ENCODE measurements around the gene NES.

Gene NES

DNA sequence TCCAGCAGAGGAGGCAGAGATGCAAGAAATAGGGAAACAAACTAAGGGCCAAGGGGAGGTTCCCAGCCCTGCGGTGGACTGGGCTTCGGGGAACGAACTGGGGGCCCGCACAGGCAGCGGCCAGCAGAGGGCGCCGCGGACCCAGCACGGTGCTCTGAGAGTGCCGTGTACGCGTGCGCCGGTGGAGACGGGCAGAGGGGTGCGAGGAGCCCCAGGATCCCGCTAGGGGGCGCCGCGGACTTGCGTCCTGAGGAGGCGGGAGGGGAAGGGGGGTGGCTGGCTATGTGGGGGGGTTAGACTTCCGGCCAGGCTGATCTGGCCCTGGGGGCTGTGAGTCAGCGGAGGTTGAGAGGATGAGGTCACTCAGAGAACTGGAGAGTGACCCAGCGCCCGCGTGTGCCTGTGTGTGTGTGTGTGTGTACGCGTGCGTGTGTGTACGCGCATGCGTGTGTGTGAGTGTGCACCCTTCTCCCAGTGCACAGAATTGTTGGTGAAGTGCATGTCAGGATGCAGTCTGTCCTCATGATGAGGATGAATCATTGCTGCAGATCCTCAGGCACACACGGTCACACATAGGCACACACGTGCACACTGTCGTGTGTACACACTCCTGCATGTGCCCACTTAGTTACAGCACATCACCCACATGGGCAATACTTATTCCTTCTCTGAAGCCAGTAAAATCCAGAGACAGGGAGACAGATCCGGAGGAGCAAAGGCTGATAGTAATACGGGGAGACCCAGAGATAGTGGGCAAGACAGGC lies 17.0 kb downstream of the NES start (continued):
- peak; percentile 60 for TF ChIP-seq ZSCAN30 (tag by site-specific recombination; IDR thresholded peaks at IDR 0.05)
- 0 out of 2 replicates have a peak, but pooled peaks have one; percentile 33 for TF ChIP-seq MYNN (tag by site-specific recombination; IDR thresholded peaks at IDR 0.05; ENCODE audit: borderline replicate concordance)
- TF ChIP-seq, protein P1, sequence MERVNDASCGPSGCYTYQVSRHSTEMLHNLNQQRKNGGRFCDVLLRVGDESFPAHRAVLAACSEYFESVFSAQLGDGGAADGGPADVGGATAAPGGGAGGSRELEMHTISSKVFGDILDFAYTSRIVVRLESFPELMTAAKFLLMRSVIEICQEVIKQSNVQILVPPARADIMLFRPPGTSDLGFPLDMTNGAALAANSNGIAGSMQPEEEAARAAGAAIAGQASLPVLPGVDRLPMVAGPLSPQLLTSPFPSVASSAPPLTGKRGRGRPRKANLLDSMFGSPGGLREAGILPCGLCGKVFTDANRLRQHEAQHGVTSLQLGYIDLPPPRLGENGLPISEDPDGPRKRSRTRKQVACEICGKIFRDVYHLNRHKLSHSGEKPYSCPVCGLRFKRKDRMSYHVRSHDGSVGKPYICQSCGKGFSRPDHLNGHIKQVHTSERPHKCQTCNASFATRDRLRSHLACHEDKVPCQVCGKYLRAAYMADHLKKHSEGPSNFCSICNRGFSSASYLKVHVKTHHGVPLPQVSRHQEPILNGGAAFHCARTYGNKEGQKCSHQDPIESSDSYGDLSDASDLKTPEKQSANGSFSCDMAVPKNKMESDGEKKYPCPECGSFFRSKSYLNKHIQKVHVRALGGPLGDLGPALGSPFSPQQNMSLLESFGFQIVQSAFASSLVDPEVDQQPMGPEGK (tag by site-specific recombination; IDR thresholded peaks at IDR 0.05) = peak; percentile 100
- no peak for TF ChIP-seq ZNF214 (tag by site-specific recombination; IDR thresholded peaks at IDR 0.05; ENCODE audit: borderline replicate concordance)
- TF ChIP-seq KLF9 (tag by site-specific recombination; IDR thresholded peaks at IDR 0.05; ENCODE audit: low read depth) = peak; percentile 62; the same call in 1 of the 2 replicates
- peak; percentile 98 for TF ChIP-seq ZSCAN23 (tag by site-specific recombination; IDR thresholded peaks at IDR 0.05)
- TF ChIP-seq, protein P2, sequence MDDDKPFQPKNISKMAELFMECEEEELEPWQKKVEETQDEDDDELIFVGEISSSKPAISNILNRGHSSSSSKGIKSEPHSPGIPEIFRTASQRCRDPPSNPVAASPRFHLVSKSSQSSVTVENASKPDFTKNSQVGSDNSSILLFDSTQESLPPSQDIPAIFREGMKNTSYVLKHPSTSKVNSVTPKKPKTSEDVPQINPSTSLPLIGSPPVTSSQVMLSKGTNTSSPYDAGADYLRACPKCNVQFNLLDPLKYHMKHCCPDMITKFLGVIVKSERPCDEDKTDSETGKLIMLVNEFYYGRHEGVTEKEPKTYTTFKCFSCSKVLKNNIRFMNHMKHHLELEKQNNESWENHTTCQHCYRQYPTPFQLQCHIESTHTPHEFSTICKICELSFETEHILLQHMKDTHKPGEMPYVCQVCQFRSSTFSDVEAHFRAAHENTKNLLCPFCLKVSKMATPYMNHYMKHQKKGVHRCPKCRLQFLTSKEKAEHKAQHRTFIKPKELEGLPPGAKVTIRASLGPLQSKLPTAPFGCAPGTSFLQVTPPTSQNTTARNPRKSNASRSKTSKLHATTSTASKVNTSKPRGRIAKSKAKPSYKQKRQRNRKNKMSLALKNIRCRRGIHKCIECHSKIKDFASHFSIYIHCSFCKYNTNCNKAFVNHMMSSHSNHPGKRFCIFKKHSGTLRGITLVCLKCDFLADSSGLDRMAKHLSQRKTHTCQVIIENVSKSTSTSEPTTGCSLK (tag by site-specific recombination; IDR thresholded peaks at IDR 0.05) = no peak
- no peak; the same call in 1 of the 2 replicates for TF ChIP-seq YY2 (tag by site-specific recombination; IDR thresholded peaks at IDR 0.05)
- TF ChIP-seq, protein P3, sequence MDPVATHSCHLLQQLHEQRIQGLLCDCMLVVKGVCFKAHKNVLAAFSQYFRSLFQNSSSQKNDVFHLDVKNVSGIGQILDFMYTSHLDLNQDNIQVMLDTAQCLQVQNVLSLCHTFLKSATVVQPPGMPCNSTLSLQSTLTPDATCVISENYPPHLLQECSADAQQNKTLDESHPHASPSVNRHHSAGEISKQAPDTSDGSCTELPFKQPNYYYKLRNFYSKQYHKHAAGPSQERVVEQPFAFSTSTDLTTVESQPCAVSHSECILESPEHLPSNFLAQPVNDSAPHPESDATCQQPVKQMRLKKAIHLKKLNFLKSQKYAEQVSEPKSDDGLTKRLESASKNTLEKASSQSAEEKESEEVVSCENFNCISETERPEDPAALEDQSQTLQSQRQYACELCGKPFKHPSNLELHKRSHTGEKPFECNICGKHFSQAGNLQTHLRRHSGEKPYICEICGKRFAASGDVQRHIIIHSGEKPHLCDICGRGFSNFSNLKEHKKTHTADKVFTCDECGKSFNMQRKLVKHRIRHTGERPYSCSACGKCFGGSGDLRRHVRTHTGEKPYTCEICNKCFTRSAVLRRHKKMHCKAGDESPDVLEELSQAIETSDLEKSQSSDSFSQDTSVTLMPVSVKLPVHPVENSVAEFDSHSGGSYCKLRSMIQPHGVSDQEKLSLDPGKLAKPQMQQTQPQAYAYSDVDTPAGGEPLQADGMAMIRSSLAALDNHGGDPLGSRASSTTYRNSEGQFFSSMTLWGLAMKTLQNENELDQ (tag by site-specific recombination; IDR thresholded peaks at IDR 0.05; ENCODE audit: low read depth) = no peak
- TF ChIP-seq ZNF610 (tag by site-specific recombination; IDR thresholded peaks at IDR 0.05; ENCODE audit: borderline replicate concordance) = no peak
- TF ChIP-seq ZNF529 (tag by site-specific recombination; IDR thresholded peaks at IDR 0.05; ENCODE audit: insufficient replicate concordance) = no peak
- no peak for TF ChIP-seq GLI4 (tag by site-specific recombination; IDR thresholded peaks at IDR 0.05)
- 0 out of 2 replicates have a peak, but pooled peaks have one; percentile 17 for TF ChIP-seq ZNF211 (tag by site-specific recombination; IDR thresholded peaks at IDR 0.05; ENCODE audit: low read depth)
- TF ChIP-seq, protein P4, sequence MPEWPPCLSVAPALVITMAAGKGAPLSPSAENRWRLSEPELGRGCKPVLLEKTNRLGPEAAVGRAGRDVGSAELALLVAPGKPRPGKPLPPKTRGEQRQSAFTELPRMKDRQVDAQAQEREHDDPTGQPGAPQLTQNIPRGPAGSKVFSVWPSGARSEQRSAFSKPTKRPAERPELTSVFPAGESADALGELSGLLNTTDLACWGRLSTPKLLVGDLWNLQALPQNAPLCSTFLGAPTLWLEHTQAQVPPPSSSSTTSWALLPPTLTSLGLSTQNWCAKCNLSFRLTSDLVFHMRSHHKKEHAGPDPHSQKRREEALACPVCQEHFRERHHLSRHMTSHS (tag by site-specific recombination; IDR thresholded peaks at IDR 0.05) = peak; percentile 62; the same call in 1 of the 2 replicates
- peak; percentile 59 for TF ChIP-seq KLF1 (tag by site-specific recombination; IDR thresholded peaks at IDR 0.05)
- TF ChIP-seq, protein P5, sequence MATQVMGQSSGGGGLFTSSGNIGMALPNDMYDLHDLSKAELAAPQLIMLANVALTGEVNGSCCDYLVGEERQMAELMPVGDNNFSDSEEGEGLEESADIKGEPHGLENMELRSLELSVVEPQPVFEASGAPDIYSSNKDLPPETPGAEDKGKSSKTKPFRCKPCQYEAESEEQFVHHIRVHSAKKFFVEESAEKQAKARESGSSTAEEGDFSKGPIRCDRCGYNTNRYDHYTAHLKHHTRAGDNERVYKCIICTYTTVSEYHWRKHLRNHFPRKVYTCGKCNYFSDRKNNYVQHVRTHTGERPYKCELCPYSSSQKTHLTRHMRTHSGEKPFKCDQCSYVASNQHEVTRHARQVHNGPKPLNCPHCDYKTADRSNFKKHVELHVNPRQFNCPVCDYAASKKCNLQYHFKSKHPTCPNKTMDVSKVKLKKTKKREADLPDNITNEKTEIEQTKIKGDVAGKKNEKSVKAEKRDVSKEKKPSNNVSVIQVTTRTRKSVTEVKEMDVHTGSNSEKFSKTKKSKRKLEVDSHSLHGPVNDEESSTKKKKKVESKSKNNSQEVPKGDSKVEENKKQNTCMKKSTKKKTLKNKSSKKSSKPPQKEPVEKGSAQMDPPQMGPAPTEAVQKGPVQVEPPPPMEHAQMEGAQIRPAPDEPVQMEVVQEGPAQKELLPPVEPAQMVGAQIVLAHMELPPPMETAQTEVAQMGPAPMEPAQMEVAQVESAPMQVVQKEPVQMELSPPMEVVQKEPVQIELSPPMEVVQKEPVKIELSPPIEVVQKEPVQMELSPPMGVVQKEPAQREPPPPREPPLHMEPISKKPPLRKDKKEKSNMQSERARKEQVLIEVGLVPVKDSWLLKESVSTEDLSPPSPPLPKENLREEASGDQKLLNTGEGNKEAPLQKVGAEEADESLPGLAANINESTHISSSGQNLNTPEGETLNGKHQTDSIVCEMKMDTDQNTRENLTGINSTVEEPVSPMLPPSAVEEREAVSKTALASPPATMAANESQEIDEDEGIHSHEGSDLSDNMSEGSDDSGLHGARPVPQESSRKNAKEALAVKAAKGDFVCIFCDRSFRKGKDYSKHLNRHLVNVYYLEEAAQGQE (tag by site-specific recombination; IDR thresholded peaks at IDR 0.05) = peak; percentile 74
- TF ChIP-seq ZNF768 (tag by site-specific recombination; IDR thresholded peaks at IDR 0.05) = no peak
- TF ChIP-seq TRIM28 (IDR thresholded peaks at IDR 0.05; ENCODE audit: borderline replicate concordance, low read length) = peak; percentile 90; the same call in 1 of the 2 replicates
- TF ChIP-seq, protein P6, sequence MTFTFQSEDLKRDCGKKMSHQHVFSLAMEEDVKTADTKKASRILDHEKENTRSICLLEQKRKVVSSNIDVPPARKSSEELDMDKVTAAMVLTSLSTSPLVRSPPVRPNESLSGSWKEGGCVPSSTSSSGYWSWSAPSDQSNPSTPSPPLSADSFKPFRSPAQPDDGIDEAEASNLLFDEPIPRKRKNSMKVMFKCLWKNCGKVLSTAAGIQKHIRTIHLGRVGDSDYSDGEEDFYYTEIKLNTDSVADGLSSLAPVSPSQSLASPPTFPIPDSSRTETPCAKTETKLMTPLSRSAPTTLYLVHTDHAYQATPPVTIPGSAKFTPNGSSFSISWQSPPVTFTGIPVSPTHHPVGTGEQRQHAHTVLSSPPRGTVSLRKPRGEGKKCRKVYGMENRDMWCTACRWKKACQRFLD (tag by site-specific recombination; IDR thresholded peaks at IDR 0.05) = no peak
- TF ChIP-seq ZNF596 (tag by site-specific recombination; IDR thresholded peaks at IDR 0.05) = no peak
- TF ChIP-seq ZNF292 (tag by site-specific recombination; IDR thresholded peaks at IDR 0.05; ENCODE audit: borderline replicate concordance, low read depth) = no peak
- peak; percentile 98 for TF ChIP-seq GLIS2 (tag by site-specific recombination; IDR thresholded peaks at IDR 0.05)
- TF ChIP-seq ZNF239 (tag by site-specific recombination; IDR thresholded peaks at IDR 0.05) = peak; percentile 11; the same call in 1 of the 2 replicates
- no peak for TF ChIP-seq MEIS1 (CRISPR knock-in tag; IDR thresholded peaks at IDR 0.05; ENCODE audit: borderline replicate concordance)
- peak; percentile 81 for TF ChIP-seq WT1 (tag by site-specific recombination; IDR thresholded peaks at IDR 0.05)
- peak; percentile 87 for TF ChIP-seq ZNF600 (tag by site-specific recombination; IDR thresholded peaks at IDR 0.05)
- TF ChIP-seq ZNF623 (tag by site-specific recombination; IDR thresholded peaks at IDR 0.05) = no peak

Data from HEK293 (cell line).